Mucosa of stomach (tissue), 1 donor: ENCODE measurements around the gene MS4A2.
"Not testable (repeated sequence)": the region's sequence is repeated elsewhere in the genome, so short reads cannot be mapped to it uniquely, and the experiment has no call there.

Experiments used
- H3K27me3 ChIP-seq: one replicate; pipeline ENCODE4 v1.7.0; 2013; ENCODE audit warnings: mild to moderate bottlenecking, low read length; ENCODE audit not compliant: control insufficient read depth, insufficient read depth
- H3K36me3 ChIP-seq: one replicate; pipeline ENCODE4 v1.7.0; 2013; ENCODE audit warnings: low read length; ENCODE audit not compliant: control insufficient read depth, insufficient read depth
- H3K4me1 ChIP-seq: one replicate; pipeline ENCODE4 v1.7.0; 2013; ENCODE audit warnings: mild to moderate bottlenecking, low read length; ENCODE audit not compliant: control insufficient read depth, insufficient read depth
- H3K4me3 ChIP-seq: one replicate; pipeline ENCODE4 v1.7.0; 2013; ENCODE audit warnings: low read length
- H3K9ac ChIP-seq: one replicate; pipeline ENCODE4 v1.7.0; 2013; ENCODE audit warnings: mild to moderate bottlenecking, low read length, moderate library complexity
- H3K9me3 ChIP-seq: one replicate; pipeline ENCODE4 v1.7.0; 2013; ENCODE audit warnings: mild to moderate bottlenecking, low read length, moderate library complexity; ENCODE audit not compliant: control insufficient read depth
- donor health status: Pancreatic carcinoma.

The MS4A2 gene

GRCh38 chr11:60108631-60109030 lies 20.2 kb downstream of the MS4A2 start:
- H3K4me1 ChIP-seq = peaks cover 15% of the 10 kb centered on the region
- H3K36me3 ChIP-seq, H3K9ac ChIP-seq, H3K9me3 ChIP-seq, H3K4me3 ChIP-seq, H3K27me3 ChIP-seq: not testable (repeated sequence)

- Histone ChIP-seq H3K4me3 (no peak overlapping the region), H3K36me3 (no peaks in the 10 kb centered on the region), H3K9me3 (no peaks in the 10 kb centered on the region), H3K27me3 (no peaks in the 10 kb centered on the region), H3K9ac (no peak overlapping the region), H3K4me1 (peaks cover 13% of the 10 kb centered on the region)
Observed at GRCh38 chr11:60111793-60112192, 23.3 kb downstream of the MS4A2 start.

GRCh38 chr11:60116996-60117790 lies 28.7 kb downstream of the MS4A2 start:
- Histone ChIP-seq H3K9ac (no peak overlapping the region), H3K9me3 (no peaks in the 10 kb centered on the region), H3K4me3 (no peak overlapping the region), H3K36me3 (no peaks in the 10 kb centered on the region), H3K4me1 (peaks cover 7% of the 10 kb centered on the region), H3K27me3 (no peaks in the 10 kb centered on the region)

- Histone ChIP-seq H3K9ac (no peak overlapping the region), H3K4me1 (peaks cover 7% of the 10 kb centered on the region), H3K9me3 (no peaks in the 10 kb centered on the region), H3K4me3 (no peak overlapping the region), H3K36me3 (no peaks in the 10 kb centered on the region), H3K27me3 (no peaks in the 10 kb centered on the region)
Observed at GRCh38 chr11:60118338-60118737, 29.9 kb downstream of the MS4A2 start.

- no peaks in the 10 kb centered on the region for H3K9me3 ChIP-seq
- peaks cover 13% of the 10 kb centered on the region for H3K4me1 ChIP-seq
- no peaks in the 10 kb centered on the region for H3K27me3 ChIP-seq
- H3K4me3 ChIP-seq = no peak overlapping the region
- H3K9ac ChIP-seq = no peak overlapping the region
- no peaks in the 10 kb centered on the region for H3K36me3 ChIP-seq
Observed at GRCh38 chr11:60119710-60120109, 31.2 kb downstream of the MS4A2 start.

GRCh38 chr11:60121264-60121663 lies 32.8 kb downstream of the MS4A2 start:
- Histone ChIP-seq H3K4me1 (peaks cover 24% of the 10 kb centered on the region), H3K4me3 (no peak overlapping the region), H3K27me3 (no peaks in the 10 kb centered on the region), H3K9me3 (no peaks in the 10 kb centered on the region), H3K9ac (no peak overlapping the region), H3K36me3 (no peaks in the 10 kb centered on the region)

- Histone ChIP-seq H3K9me3 (no peaks in the 10 kb centered on the region), H3K9ac (no peak overlapping the region)
Observed at GRCh38 chr11:60122414-60123036, 34.1 kb downstream of the MS4A2 start.

GRCh38 chr11:60124802-60125432 lies 36.5 kb downstream of the MS4A2 start:
- Histone ChIP-seq H3K9ac (no peak overlapping the region), H3K4me1 (peaks cover 30% of the 10 kb centered on the region), H3K36me3 (no peaks in the 10 kb centered on the region), H3K27me3 (no peaks in the 10 kb centered on the region), H3K4me3 (no peak overlapping the region), H3K9me3 (no peaks in the 10 kb centered on the region)

More at GRCh38 chr11:60122414-60123036, 34.1 kb downstream of the MS4A2 start:
- Histone ChIP-seq H3K27me3 (no peaks in the 10 kb centered on the region), H3K36me3 (no peaks in the 10 kb centered on the region), H3K4me3 (no peak overlapping the region), H3K4me1 (peaks cover 27% of the 10 kb centered on the region)

GRCh38 chr11:60125956-60126585 lies 37.6 kb downstream of the MS4A2 start:
- Histone ChIP-seq H3K36me3 (no peaks in the 10 kb centered on the region), H3K4me3 (no peak overlapping the region), H3K9ac (no peak overlapping the region), H3K9me3 (no peaks in the 10 kb centered on the region), H3K27me3 (no peaks in the 10 kb centered on the region), H3K4me1 (peaks cover 30% of the 10 kb centered on the region)

- Histone ChIP-seq H3K4me1 (peaks cover 27% of the 10 kb centered on the region), H3K36me3 (no peaks in the 10 kb centered on the region), H3K9ac (peak overlapping the region; percentile 17), H3K9me3 (no peaks in the 10 kb centered on the region), H3K27me3 (no peaks in the 10 kb centered on the region), H3K4me3 (no peak overlapping the region)
Observed at GRCh38 chr11:60127311-60127811, 38.9 kb downstream of the MS4A2 start.

GRCh38 chr11:60128376-60128775 lies 39.9 kb downstream of the MS4A2 start:
- Histone ChIP-seq H3K9ac (no peak overlapping the region), H3K4me3 (no peak overlapping the region), H3K27me3 (no peaks in the 10 kb centered on the region), H3K4me1 (peaks cover 27% of the 10 kb centered on the region), H3K36me3 (no peaks in the 10 kb centered on the region), H3K9me3 (no peaks in the 10 kb centered on the region)

GRCh38 chr11:60128866-60129265 lies 40.4 kb downstream of the MS4A2 start:
- H3K4me1 ChIP-seq = peaks cover 27% of the 10 kb centered on the region
- H3K9me3 ChIP-seq, H3K9ac ChIP-seq, H3K36me3 ChIP-seq, H3K27me3 ChIP-seq, H3K4me3 ChIP-seq: not testable (repeated sequence)
